ENCODE data around the gene C6orf89. TPM values are rescaled to one million over a fixed set of nuclear protein-coding genes. Genes with fewer than 3 reads are reported as not detected.

The C6orf89 gene
- 42.2 TPM for polyA plus RNA-seq (2013, experiment 1 of 2)
- 44.0 TPM for polyA plus RNA-seq (2013, experiment 2 of 2)

- Histone ChIP-seq H3K18ac (ENCODE audit: low read depth in 1 of 2, low read length in 2 of 2) (peak within 1 kb of the TSS; percentile 91 to 94), H3K79me1 (replicated peaks; ENCODE audit: low read length, poor library complexity, severe bottlenecking) (peaks cover 14% of the 10 kb centered on the region), H3K4me3 (ENCODE audit: insufficient read depth in 1 of 2, low read depth in 1 of 2, low read length in 2 of 2) (peak within 1 kb of the TSS; percentile 93), H3K4me1 (ENCODE audit: control insufficient read depth, insufficient read depth, low read depth, low read length) (peaks cover 1% of the 10 kb centered on the region), H2BK15ac (ENCODE audit: low read depth, poor library complexity, severe bottlenecking) (no peak within 1 kb of the TSS), H2AK5ac (ENCODE audit: low read length, severe bottlenecking) (peak within 1 kb of the TSS; percentile 9), H3K36me3 (ENCODE audit: control insufficient read depth in 1 of 2, insufficient read depth in 2 of 2, low read depth in 1 of 2, low read length in 2 of 2) (no peaks in the 10 kb centered on the region), H3K27me3 (ENCODE audit: control insufficient read depth in 1 of 2, insufficient read depth in 1 of 2, low read length in 2 of 2) (no peaks in the 10 kb centered on the region), H4K8ac (ENCODE audit: low read length) (peak within 1 kb of the TSS; percentile 95), H2BK120ac (ENCODE audit: low read depth, low read length) (no peak within 1 kb of the TSS), H3K9me3 (ENCODE audit: control insufficient read depth, low read length) (no peaks in the 10 kb centered on the region), H2BK5ac (ENCODE audit: low read depth, low read length, poor library complexity, severe bottlenecking) (no peak within 1 kb of the TSS), H3K4ac (ENCODE audit: low read depth in 1 of 2, low read length in 2 of 2) (peak within 1 kb of the TSS in 1 of 2 experiments; percentile 79), H3K27ac (ENCODE audit: low read length, poor library complexity, severe bottlenecking) (no peak within 1 kb of the TSS), H4K91ac (ENCODE audit: low read length) (peak within 1 kb of the TSS; percentile 86), H3K23ac (ENCODE audit: low read length in 2 of 2) (peak within 1 kb of the TSS in 1 of 2 experiments; percentile 75), H3K4me2 (ENCODE audit: low read length, poor library complexity, severe bottlenecking) (peak within 1 kb of the TSS; percentile 62), H3K14ac (ENCODE audit: low read length in 2 of 2) (peak within 1 kb of the TSS in 1 of 2 experiments; percentile 91), H2AFZ (ENCODE audit: low read depth, low read length) (peak within 1 kb of the TSS; percentile 99), H2BK12ac (ENCODE audit: low read length in 2 of 2) (peak within 1 kb of the TSS in 1 of 2 experiments; percentile 78), H3K9ac (ENCODE audit: low read length) (peak within 1 kb of the TSS; percentile 95)
- WGBS, result under 1% methylated on average over 44 of the region's 48 CpGs
- DNase-seq, result peak; percentile 97
These were observed at the start of gene C6orf89 for GRCh38 chr6:36885461-36886401. Gene C6orf89 (plus strand): TSS chr6:36885952. CDS start chr6:36899445, 13,493 bp downstream.

DNA sequence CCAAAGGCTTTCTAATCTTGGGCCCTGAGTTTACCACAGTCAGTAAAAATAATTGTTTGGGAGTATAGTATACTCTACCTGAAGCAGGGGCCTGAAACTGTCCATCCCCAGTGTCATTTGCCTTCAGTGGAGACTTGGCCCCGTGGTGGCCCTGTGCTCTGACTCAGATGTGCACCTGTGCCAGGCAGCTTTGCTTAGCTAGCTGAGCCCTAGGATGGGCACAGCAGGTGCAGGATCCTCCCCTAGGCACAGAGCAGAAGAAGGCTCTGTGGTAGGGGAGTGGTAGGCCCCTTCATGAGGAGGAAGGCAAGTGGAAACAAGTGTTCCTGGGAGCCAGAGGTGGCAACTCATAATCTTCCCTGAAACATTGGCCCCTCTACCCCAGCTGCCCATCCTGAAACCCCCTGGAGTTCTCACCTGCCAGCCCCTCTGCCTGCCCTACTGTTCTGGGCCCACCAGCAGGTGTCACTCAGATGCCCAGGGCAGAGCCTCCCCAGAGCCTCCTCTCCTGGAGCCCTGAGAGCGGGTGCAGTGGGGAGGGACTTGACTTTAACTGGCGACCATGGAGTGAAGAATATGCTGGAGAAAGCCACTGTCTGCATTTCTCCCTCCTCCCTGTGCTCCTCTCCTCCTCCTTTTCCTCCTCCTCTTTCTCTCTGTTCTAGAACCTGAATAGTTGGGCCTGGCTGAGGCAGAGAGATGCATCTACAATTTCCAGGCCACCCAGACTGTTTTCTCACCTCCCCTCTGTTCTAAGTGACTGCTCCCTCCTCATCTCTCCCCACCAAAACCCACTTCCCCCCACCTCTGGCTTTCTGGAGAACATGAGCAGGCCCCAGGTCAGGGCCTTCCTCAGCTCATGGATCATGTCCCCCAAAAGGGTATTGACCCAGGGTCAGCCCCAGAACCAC is 49.4 kb upstream of the C6orf89 start:
- Histone ChIP-seq H3K36me3 (ENCODE audit: control insufficient read depth in 1 of 2, insufficient read depth in 2 of 2, low read depth in 1 of 2, low read length in 2 of 2) (no peaks in the 10 kb centered on the region), H3K4me3 (ENCODE audit: insufficient read depth in 1 of 2, low read depth in 1 of 2, low read length in 2 of 2) (no peak overlapping the region), H4K8ac (ENCODE audit: low read length) (no peak overlapping the region), H3K4ac (ENCODE audit: low read depth in 1 of 2, low read length in 2 of 2) (no peak overlapping the region), H3K4me1 (ENCODE audit: control insufficient read depth, insufficient read depth, low read depth, low read length) (peaks cover 20% of the 10 kb centered on the region), H3K27me3 (ENCODE audit: control insufficient read depth in 1 of 2, insufficient read depth in 1 of 2, low read length in 2 of 2) (peaks cover 45 to 85% of the 10 kb centered on the region in 2 experiments), H2BK15ac (ENCODE audit: low read depth, poor library complexity, severe bottlenecking) (no peak overlapping the region), H3K9me3 (ENCODE audit: control insufficient read depth, low read length) (peaks cover 6% of the 10 kb centered on the region), H2BK12ac (ENCODE audit: low read length in 2 of 2) (no peak overlapping the region), H2BK5ac (ENCODE audit: low read depth, low read length, poor library complexity, severe bottlenecking) (no peak overlapping the region), H2BK120ac (ENCODE audit: low read depth, low read length) (no peak overlapping the region), H2AK5ac (ENCODE audit: low read length, severe bottlenecking) (no peak overlapping the region), H3K4me2 (ENCODE audit: low read length, poor library complexity, severe bottlenecking) (no peak overlapping the region), H3K27ac (ENCODE audit: low read length, poor library complexity, severe bottlenecking) (no peak overlapping the region), H3K18ac (ENCODE audit: low read depth in 1 of 2, low read length in 2 of 2) (no peak overlapping the region), H3K9ac (ENCODE audit: low read length) (no peak overlapping the region), H3K23ac (ENCODE audit: low read length in 2 of 2) (no peak overlapping the region), H3K14ac (ENCODE audit: low read length in 2 of 2) (no peak overlapping the region), H4K91ac (ENCODE audit: low read length) (no peak overlapping the region), H2AFZ (ENCODE audit: low read depth, low read length) (no peak overlapping the region), H3K79me1 (replicated peaks; ENCODE audit: low read length, poor library complexity, severe bottlenecking) (no peaks in the 10 kb centered on the region)
- 47% methylated on average over 3 of the region's 3 CpGs for WGBS
- no peak for DNase-seq

DNA sequence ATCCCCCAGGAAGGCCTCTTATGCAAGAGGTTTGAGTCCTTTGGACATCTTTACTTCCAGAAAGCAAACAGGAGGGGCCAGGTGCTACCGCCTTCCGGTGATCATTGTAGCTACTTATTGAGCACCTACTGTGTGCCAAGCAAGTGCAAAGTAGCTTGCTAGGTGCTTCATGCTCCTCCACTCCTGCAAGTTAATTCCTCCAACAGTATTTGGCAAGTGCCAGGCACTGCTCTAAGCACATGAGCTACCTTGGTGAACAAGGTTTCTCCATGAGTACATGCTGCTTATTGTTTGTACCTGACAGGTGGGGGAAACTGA is 48.8 kb upstream of the C6orf89 start:
- no peak overlapping the region for H2BK15ac ChIP-seq (ENCODE audit: low read depth, poor library complexity, severe bottlenecking)
- no peak overlapping the region for H3K4ac ChIP-seq (ENCODE audit: low read depth in 1 of 2, low read length in 2 of 2)
- no peak for DNase-seq
- no peak overlapping the region for H3K18ac ChIP-seq (ENCODE audit: low read depth in 1 of 2, low read length in 2 of 2)
- no peak overlapping the region for H2BK120ac ChIP-seq (ENCODE audit: low read depth, low read length)
- H2AFZ ChIP-seq (ENCODE audit: low read depth, low read length), result no peak overlapping the region
- no peak overlapping the region for H3K23ac ChIP-seq (ENCODE audit: low read length in 2 of 2)
- no peak overlapping the region for H4K91ac ChIP-seq (ENCODE audit: low read length)
- no peaks in the 10 kb centered on the region for H3K79me1 ChIP-seq (replicated peaks; ENCODE audit: low read length, poor library complexity, severe bottlenecking)
- no peak overlapping the region for H3K4me2 ChIP-seq (ENCODE audit: low read length, poor library complexity, severe bottlenecking)
- H2BK5ac ChIP-seq (ENCODE audit: low read depth, low read length, poor library complexity, severe bottlenecking), result no peak overlapping the region
- no peak overlapping the region for H3K14ac ChIP-seq (ENCODE audit: low read length in 2 of 2)
- peaks cover 45 to 83% of the 10 kb centered on the region in 2 experiments for H3K27me3 ChIP-seq (ENCODE audit: control insufficient read depth in 1 of 2, insufficient read depth in 1 of 2, low read length in 2 of 2)
- peaks cover 20% of the 10 kb centered on the region for H3K4me1 ChIP-seq (ENCODE audit: control insufficient read depth, insufficient read depth, low read depth, low read length)
- no peak overlapping the region for H3K9ac ChIP-seq (ENCODE audit: low read length)
- no peak overlapping the region for H2AK5ac ChIP-seq (ENCODE audit: low read length, severe bottlenecking)
- no peak overlapping the region for H2BK12ac ChIP-seq (ENCODE audit: low read length in 2 of 2)
- H3K27ac ChIP-seq (ENCODE audit: low read length, poor library complexity, severe bottlenecking), result no peak overlapping the region
- WGBS, result 96% methylated on average over 2 of the region's 2 CpGs
- H3K4me3 ChIP-seq (ENCODE audit: insufficient read depth in 1 of 2, low read depth in 1 of 2, low read length in 2 of 2), result no peak overlapping the region
- no peak overlapping the region for H4K8ac ChIP-seq (ENCODE audit: low read length)
- peaks cover 6% of the 10 kb centered on the region for H3K9me3 ChIP-seq (ENCODE audit: control insufficient read depth, low read length)
- no peaks in the 10 kb centered on the region for H3K36me3 ChIP-seq (ENCODE audit: control insufficient read depth in 1 of 2, insufficient read depth in 2 of 2, low read depth in 1 of 2, low read length in 2 of 2)

DNA sequence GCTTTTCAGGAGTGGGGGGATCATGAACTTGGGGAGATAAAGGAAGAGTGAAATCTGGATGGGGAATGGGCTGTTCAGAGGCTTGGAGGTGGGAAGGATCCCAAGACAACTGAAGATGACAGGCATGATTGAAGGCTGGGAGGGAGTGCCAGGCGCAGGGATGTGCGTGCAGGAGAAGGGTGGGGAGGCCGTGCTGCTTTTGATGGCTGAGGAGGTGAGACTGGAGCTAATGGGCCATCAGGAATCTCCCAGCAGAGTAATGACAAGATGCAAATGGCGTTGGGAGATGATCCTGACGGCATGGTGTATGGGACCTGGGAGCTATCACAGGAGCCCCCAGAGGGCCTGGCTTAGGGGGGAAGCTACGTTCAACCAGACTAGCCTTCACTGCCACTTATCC is 48.1 kb upstream of the C6orf89 start:
- no peak overlapping the region for H3K14ac ChIP-seq (ENCODE audit: low read length in 2 of 2)
- no peaks in the 10 kb centered on the region for H3K79me1 ChIP-seq (replicated peaks; ENCODE audit: low read length, poor library complexity, severe bottlenecking)
- H2BK120ac ChIP-seq (ENCODE audit: low read depth, low read length), result no peak overlapping the region
- no peak overlapping the region for H2BK5ac ChIP-seq (ENCODE audit: low read depth, low read length, poor library complexity, severe bottlenecking)
- peaks cover 20% of the 10 kb centered on the region for H3K4me1 ChIP-seq (ENCODE audit: control insufficient read depth, insufficient read depth, low read depth, low read length)
- no peak overlapping the region for H2AFZ ChIP-seq (ENCODE audit: low read depth, low read length)
- no peak overlapping the region for H3K23ac ChIP-seq (ENCODE audit: low read length in 2 of 2)
- 89% methylated on average over 6 of the region's 6 CpGs for WGBS
- H4K91ac ChIP-seq (ENCODE audit: low read length), result no peak overlapping the region
- H3K27me3 ChIP-seq (ENCODE audit: control insufficient read depth in 1 of 2, insufficient read depth in 1 of 2, low read length in 2 of 2), result peaks cover 45 to 78% of the 10 kb centered on the region in 2 experiments
- H3K18ac ChIP-seq (ENCODE audit: low read depth in 1 of 2, low read length in 2 of 2), result no peak overlapping the region
- no peak overlapping the region for H3K27ac ChIP-seq (ENCODE audit: low read length, poor library complexity, severe bottlenecking)
- no peak overlapping the region for H3K9ac ChIP-seq (ENCODE audit: low read length)
- H4K8ac ChIP-seq (ENCODE audit: low read length), result no peak overlapping the region
- no peak overlapping the region for H2BK15ac ChIP-seq (ENCODE audit: low read depth, poor library complexity, severe bottlenecking)
- DNase-seq, result no peak
- no peaks in the 10 kb centered on the region for H3K36me3 ChIP-seq (ENCODE audit: control insufficient read depth in 1 of 2, insufficient read depth in 2 of 2, low read depth in 1 of 2, low read length in 2 of 2)
- H3K9me3 ChIP-seq (ENCODE audit: control insufficient read depth, low read length), result peaks cover 2% of the 10 kb centered on the region
- no peak overlapping the region for H3K4ac ChIP-seq (ENCODE audit: low read depth in 1 of 2, low read length in 2 of 2)
- no peak overlapping the region for H3K4me2 ChIP-seq (ENCODE audit: low read length, poor library complexity, severe bottlenecking)
- no peak overlapping the region for H2AK5ac ChIP-seq (ENCODE audit: low read length, severe bottlenecking)
- H3K4me3 ChIP-seq (ENCODE audit: insufficient read depth in 1 of 2, low read depth in 1 of 2, low read length in 2 of 2), result no peak overlapping the region
- no peak overlapping the region for H2BK12ac ChIP-seq (ENCODE audit: low read length in 2 of 2)
